HG03060 (cell line): ENCODE data around the gene ATXN7L2.

Experiments
- ATAC-seq: cut with Tn5 transposase; IDR thresholded peaks from one replicate; pipeline ENCODE4 v1.9.1; 2021; ENCODE audit warnings: low read depth, moderate number of reproducible peaks; ENCODE audit not compliant: unreplicated experiment

ATXN7L2 gene

DNA sequence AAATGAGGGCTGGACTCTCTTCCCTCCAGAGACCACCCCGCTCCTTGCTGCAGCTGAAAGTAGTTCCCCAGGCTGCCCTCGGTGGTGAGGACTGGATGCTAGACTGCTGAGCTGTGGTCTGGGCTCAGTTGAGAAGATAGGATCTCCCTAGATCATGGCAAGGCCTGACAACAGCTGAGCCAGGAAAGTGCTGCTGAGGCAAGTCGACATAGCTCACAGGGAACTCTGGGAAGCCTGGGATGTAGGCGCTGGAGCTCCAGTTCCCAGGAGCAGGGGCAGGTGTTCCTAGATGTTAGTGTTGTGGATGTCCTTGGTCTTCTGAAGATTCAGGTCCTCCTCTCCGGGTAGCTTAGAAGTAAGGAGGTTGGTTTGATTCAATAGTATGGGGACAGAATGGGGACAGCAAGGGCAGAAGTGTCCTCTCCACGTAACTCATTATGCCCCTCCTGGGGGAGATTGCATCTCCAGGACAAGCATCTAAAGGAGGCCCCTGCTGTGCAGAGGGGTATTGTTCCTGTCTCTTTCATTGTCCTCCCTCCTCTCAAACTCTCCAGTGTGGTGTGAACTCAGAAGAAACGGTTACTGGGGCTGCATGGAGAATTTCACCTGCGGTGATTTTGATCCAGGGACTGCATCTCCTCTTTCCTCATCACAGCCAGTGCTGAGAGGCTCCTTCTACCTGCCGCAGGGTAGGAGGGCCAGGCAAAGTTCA lies 13.9 kb downstream of the ATXN7L2 start:
- no peak for ATAC-seq

DNA sequence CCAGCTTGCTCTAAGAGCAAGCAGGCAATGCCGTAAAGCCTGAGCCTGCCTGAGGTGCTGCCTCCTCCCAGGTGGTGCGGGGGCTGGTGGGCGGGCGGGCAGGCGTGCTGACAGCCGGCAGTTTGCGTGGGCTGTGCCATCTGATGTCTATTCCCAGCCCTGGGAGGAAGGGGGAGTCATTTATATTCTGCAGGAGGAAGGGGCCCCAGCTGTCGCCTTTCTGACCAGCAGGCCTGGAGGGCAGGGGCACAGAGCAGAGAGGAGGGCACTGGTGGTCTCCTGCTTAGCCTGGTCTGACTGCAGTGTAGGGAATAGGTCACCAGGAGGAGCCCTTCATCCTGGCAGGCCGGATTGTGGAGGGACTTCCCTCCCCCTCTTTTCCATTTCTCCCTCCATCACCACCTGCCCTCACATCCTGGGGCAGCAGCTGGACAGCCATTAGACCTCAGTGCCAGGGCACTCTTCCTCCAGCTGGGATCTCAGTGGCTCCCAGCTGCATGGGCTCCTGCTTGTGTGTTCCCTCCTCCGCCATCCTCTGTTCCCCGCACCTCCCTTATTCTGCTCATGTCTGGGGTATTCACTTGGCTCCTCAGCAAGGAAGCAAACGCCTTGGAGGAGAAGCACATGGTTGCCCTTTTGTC lies 14.6 kb downstream of the ATXN7L2 start:
- no peak for ATAC-seq

DNA sequence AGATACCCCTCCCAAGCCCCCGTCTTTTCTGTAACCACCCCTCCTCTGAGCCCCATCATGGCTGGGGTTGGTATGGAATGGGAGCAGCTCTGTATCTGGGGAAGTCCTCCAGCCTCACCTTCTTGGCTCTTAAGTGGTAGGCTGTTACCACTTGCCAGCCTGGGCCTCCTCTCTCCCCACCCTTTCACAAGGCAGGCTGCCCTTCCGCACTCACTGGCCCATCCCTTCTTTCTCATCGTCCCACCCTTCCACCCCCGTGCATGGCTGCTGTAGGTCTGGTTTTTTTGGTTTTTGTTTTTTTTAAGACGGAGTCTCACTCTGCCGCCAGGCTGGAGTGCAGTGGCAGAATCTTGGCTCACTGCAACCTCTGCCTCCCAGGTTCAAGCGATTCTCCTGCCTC lies 15.4 kb downstream of the ATXN7L2 start:
- ATAC-seq, result no peak

DNA sequence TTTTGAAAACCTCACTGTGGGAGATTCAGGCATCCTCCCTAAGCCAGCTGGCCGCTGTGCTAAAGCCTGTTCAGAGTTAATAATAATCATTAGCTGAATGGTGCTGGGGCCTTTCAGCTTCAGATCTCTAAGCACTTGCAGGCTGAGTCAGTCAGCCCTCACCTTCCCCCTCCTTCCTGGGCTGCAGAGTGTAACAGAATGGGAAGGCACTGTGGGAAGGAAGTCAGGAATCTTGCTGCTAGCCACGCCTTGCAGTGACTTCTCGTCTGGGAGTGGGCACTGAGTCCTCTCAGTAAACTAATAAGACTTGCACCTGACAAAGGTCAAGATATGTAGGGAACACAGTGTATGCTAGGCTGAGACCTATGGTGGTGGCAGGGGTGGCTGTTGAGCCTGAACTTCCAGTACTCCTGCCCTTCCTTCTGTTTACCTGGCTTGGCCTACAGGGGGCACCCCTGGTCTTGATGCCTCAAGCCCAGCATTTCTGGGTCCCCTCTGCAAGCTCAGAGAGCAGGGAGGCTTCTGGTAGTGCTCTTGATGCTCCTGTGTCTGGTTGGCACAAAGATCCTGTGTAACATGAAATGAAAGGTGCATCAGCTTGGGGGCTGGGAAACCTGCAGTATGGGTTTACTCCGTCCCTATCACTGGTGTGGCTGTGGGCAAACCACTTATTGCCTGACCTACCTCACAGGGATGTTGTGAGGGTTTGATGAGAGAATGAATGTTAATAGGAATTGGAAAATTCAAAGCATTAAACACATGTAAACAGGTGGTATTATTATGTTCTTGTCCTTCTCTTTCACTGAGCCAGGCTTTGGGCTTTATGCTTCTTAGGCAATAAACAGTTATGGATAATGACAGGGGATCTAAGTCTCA lies 16.2 kb downstream of the ATXN7L2 start:
- no peak for ATAC-seq

DNA sequence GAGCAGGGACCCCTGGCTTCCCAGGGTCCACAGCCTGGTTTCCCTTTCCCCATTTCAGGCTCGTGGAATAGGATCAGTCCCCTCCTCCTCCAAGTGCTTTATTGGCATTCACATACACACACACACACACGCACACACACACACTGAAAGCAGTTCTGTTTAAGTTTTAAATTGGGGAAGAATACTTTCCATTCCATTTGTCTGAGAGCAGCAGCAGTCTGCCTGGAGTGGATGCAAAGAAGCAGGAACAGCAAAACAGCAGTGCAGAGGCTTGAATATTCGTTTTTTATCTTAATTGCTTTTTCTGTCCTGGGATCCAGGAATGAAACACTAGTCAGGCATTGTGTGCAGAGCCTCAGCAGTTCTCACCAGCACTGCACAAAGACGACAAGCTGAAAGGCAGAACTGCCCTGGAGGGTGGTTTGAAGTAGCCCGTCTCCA lies 17.3 kb downstream of the ATXN7L2 start:
- no peak for ATAC-seq

DNA sequence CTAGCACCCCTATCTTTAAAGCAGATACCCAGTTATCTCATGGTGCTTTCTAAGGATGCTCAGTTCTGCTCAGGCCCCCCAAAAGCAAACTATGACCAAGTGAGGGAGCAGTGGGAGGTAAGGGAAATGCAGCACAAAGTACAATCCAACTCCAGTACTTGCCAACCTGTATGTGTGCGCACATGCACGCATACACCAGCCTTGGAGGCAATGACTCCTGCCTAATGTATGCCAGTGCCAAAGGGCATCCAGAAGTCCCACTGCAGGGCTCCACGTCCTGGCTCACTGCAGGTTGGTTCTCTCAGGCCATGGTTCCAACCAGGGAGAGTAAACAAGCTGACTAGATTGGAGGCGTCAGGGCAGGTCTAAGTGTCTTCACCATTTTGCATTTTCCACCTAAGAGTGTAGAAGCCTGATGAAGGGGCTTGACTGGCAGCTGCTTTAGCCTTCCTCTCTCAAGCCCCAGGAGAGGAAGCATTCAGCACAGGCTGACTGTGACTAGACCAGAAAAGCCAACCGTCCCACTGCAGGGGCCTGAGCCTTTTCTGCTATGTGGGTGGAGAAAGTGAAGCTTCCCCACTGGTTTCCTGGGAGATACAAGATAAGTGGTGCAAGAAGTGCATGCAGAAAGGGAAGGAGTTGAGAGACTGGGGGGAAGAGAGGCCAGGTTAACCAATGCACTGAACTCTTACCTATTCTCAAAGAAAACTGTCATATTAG lies 18.1 kb downstream of the ATXN7L2 start:
- no peak for ATAC-seq

DNA sequence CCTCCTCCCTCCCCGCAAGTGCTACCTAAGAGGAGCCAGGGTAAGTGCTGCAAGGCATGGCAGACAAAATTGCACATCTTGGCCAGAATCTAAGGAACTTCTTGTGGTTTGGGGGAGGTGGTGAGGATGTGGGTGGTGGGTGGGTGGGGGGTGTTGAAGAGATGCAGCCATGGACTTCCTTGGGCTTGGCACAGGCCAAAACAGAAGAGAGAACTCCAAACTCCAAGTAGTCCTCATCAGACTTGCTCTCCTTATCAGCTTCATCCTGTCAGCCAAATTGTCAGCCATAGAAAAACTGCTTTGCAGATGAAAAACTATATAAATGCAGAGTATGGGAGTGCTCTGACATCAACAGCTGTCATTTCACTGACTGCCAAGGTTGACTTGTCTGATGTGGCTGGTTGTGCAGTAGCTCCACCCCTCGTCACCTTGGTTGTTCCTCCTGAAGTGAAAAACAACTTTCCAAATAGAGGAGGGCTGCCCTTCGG lies 18.7 kb downstream of the ATXN7L2 start:
- ATAC-seq, result no peak

DNA sequence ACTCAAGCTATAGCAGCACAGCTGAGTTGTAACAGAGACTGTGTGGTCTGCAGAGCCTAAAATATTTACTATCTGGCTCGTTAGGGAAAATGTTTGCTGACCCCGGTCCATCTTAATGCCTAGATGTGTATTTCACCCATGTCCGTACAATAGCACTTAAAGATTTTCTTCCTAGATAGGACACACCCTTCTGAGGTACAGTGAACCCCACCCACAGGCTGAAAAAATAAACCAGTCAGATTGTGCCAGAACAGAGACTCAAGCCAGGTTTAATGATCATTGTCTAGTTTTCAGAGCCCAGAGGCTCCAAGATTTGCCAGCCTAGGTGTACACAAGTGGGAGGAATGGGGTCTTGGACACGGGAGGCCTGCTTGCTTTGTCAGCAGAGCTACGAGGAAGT lies 20.2 kb downstream of the ATXN7L2 start:
- no peak for ATAC-seq

DNA sequence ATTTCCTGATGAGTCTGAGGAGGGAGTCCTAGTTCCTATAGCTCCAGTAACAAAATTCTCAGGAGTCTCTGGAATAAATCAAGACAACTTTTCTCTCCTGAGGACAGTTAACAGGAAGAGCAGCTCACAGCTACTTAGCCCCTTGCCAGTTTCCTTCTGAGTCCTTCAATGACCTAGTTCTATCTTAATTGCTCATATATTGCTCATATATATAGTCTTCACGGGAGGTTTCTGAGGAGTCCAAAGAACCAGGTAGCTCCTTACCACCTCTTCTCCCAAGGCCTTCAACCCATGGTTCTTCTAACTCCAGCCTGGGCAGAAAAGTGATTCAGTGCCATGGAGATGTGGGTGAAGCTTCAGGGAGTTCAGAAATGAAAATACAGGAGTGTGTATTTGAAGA lies 21.3 kb downstream of the ATXN7L2 start:
- no peak for ATAC-seq

DNA sequence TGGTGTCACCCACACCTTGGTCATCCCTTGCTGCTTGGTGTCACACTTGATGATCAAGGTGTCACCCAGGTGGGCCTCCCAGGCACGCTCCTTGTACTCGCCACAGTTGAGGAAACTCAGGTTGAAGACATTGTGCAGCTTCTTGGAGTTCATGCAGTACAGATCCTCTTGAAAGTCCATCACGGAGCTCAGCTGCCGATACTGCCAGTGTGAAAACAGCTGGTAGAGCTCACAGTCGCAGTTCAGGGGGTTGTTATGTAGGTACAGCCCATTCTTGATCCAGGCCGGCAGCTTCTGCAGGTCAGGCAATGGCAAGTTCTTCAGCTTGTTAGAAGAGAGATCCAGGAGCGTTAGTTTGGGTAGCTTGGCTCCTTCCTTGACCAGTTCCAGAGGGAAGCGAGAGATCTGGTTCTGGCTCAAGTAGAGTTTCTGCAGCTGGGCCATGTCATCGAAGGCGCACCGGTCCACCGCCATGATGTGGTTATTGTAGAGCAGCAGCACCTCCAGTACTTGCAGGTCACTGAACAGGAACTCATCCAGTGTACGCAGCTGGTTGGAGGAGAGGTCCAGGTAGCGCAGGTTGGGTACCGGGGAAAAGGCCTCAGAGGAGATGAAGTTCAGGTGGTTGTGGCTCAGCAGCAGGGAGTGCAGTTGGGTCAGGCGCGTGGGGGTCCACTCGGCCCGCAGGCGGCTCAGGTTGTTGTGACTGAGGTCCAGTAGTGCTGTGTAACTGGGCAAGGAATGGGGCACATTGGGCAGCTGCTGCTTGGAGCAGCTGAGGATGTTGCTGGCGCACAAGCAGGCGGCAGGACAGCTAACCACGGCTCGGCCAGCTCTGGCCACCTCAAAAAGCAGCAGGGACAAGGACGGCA lies 24.5 kb downstream of the ATXN7L2 start:
- ATAC-seq, result no peak

DNA sequence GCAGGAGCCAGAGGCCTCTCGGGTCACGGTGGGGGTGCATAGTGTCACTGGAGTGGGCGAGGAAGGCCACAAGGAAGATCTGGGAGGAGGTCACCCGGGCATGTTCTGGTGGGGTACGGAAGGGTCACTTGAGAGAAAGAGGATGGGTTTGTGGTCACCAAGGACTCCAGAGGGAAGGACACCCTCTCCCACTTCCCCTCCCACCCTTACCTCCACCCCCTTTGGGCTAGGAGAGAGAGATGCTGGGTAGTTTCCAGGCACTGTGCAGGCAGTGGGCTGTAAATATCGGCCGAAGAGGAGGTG lies 25.1 kb downstream of the ATXN7L2 start:
- no peak for ATAC-seq

DNA sequence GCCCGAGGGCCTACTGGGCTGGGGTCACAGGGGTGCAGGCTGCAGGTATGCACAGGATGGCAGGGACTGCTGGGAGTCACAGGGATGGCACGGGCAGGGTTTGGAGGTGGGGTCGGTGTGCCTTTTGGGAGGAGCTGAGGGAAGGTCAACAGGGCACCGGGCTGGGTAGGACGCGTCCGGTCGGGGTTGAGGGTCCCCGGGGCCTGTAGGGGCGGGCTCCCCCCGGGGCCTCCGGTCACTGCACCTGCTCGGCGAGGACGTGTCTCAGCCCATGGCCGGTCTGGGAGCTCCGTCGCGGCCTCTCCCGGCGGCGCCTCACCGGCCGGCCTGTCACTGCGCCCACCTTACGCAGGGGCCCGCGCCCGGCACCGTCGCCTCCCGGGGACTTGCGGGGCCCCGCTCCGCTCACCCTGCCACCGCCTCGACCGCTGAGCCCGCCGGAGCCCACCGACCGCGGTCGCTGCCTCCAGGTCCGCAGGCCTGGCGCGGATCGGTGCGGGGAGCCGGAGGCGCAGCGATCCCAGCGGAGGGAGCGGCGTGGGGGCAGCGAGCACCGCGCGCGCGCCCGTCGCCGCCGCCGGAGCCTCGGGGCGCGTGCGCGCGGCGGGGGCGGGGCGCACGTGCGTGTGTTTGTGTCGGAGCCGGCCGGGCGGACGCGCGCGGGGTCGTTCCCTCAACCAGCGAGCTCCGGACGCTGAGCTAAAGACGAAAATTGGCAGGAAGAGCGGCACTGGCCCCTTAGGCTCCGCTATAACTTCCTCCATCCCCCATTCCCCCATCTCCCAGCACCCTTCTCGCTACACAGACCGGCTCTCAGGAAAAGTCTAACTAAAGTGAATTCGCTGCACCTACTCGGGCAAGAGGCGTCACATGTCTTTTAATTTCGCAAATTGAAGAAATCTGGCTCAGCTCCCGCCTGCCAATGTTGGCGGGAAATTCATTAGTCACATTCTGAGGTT lies 25.8 kb downstream of the ATXN7L2 start, which contains the start of gene AMIGO1:
TSS of gene AMIGO1 (minus strand) at position 552 of the 959 bp plus-strand sequence. CDS start 815 bp downstream, outside the sequence.
- ATAC-seq, result no peak

DNA sequence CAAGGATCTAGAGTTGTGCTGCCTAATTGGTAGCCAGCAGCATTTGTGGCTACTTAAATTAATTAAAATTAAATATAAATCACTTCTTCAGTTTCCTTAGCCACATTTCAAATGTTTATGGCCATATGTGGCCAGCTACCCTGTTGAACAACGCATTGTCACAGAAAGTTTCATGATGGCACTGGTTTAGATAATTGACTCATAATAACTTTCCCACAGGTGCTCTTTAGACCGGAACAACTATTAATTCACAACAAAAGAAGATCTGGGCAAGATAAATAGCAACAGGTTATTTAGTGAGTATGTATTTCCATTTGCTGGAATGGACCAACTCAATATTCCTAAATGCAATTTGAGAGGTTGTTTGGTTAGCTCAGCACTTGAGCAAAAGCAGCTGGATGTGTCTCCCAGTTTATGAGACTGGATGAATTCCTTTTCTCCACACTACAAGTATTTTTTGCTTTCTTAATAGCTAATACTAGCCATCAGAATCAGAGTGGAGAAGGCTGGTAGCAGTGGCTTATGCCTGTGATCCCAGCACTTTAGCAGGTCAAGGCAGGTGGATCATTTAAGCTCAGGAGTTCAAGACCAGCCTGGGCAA lies 29.5 kb downstream of the ATXN7L2 start:
- no peak for ATAC-seq

DNA sequence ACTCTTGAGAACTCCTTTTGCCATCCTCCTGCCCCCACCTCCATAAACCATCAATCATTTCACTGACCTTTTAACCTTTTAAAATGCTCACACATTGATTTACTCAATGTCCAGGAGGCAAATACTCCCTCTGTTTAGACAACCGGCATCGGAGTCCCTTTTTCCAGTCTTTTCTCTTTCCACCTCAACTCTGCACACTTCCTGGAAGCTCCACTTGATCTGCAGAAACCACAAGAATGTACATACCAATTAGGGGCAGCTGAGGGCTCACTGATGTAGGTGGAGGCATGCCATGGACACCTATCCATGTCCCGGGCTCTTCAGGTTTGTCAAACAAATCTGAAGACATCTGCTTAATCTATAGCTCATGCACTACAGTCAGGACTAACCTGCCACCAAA lies 31.1 kb downstream of the ATXN7L2 start:
- ATAC-seq, result no peak

DNA sequence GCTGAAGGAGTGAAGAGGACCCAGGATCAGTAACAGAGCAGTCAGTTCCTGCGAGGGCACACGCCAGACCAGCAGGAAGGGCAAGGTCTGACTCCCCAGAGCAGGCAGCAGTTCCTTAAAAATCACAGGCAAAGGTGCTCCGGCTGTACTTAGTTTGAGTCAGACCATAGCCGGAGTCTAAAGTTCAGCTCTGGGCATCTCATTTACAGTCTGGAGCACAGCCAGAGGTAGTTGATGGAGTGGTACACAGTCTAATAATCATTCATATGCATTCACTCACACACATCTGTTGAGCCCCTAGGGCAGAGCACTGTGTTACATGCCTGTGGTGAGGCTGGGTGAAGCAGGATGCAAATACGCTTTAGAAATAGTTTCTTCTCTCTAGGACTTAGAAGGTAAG lies 33.2 kb downstream of the ATXN7L2 start:
- ATAC-seq, result no peak

DNA sequence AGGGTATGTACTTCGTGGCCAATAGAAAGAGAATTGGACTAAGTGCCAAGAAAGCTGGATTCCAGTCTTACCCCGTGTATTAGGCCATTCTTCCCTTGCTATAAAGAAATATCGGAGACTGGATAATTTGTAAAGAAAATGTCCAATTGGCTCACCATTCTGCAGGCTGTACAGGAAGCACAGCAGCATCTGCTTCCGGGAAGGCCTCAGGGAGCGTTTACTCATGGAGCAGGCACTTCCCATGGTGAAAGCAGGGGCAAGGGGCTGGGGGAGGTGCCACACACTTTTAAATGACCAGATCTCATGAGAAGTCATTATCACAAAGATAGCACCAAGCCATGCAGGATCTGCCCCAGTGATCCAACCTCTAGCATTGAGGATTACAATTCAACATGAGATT lies 33.6 kb downstream of the ATXN7L2 start:
- no peak for ATAC-seq

DNA sequence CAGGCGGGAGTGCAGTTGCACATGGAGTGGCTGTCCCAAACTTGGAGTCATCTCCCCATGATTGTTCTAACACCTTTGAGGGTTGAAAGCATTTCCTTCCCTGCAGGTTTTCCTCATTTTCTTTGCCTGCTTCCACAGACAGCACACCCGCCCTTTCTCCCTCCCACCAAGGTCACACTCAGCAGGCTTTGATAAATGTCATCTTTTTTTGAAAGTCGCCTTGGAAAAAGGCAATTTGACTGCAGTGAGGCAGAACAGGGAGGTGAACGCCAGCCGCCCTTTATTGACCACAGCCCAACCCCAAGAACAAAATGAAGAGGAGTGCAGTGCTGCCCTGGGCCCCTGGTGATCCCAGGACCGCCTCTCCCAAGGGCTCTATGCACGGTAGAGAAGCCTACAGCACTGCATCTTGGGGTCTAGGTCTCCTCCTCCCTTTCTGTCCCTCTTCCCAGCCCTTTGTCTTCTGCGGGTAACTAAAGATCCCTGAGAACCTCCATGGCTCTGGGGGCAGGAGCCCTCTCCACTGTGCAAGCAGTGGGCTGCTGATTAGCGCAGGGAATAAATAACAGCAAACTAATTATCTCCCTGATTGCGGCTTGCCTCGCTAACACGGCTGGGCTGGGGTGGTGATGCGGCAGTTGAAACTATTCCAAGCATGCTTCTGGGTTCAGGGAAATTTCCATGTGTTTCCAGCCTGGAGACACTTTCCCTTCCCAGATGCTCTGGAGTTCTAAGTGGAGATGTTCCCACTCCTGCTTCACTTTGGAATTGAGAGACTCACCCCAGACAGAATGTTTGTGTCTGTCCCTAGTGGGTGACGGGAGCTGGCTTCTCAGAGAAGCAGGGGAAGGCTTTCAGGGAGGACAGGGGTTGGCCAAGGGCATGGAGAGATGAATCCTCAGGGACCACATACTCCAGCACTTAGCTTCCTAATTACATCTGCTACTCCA lies 37.6 kb downstream of the ATXN7L2 start:
- ATAC-seq, result no peak
